HFFc6 (cell line): ENCODE data around the gene GULP1. TPM values are rescaled to one million over a fixed set of nuclear protein-coding genes. Genes with fewer than 3 reads are reported as not detected.

Source experiments
- DNase-seq: peaks from one replicate; pipeline ENCODE4 v3.0.0-alpha.2; 2018
- H3K27ac Mint-ChIP-seq: 2 replicates; pipeline ENCODE4 v1.8.0; 2020; ENCODE audit warnings: mild to moderate bottlenecking, mixed read lengths
- H3K27me3 Mint-ChIP-seq: 2 replicates; pipeline ENCODE4 v1.8.0; 2021; ENCODE audit warnings: mild to moderate bottlenecking, moderate library complexity, mixed read lengths; ENCODE audit not compliant: insufficient read depth
- H3K36me3 Mint-ChIP-seq: 2 replicates; pipeline ENCODE4 v1.8.0; 2021; ENCODE audit warnings: low read depth, mixed read lengths
- H3K4me1 Mint-ChIP-seq: 2 replicates; pipeline ENCODE4 v1.8.0; 2020; ENCODE audit warnings: low read depth, mixed read lengths
- H3K4me3 Mint-ChIP-seq: 2 replicates; pipeline ENCODE4 v1.8.0; 2020; ENCODE audit warnings: mild to moderate bottlenecking, moderate library complexity, mixed read lengths
- H3K9me3 Mint-ChIP-seq: 2 replicates; pipeline ENCODE4 v1.8.0; 2020; ENCODE audit warnings: mild to moderate bottlenecking, mixed read lengths
- microRNA-seq: library from miRNA; unstranded; fragments of <30 nt; microRNA quantifications from one replicate; pipeline ENCODE4, GENCODE V29; 2019
- total RNA-seq, 6 experiments: library from RNA; stranded (reverse); fragmentation: NEBNext Ultra II Directional; extraction: Animal tissue kit (Norgen Biotek cat#: 25700); gene quantifications; 2 replicates in 1 of 6; 3 replicates in 5 of 6; pipeline ENCODE4 v1.2.3, GENCODE V29; 2021
- TF ChIP-seq, protein P1 (sequence below): fragments of 200-600 bp; sonication (generic); IDR thresholded peaks from 2 replicates; pipeline ENCODE4 v1.5.0; 2021; ENCODE audit warnings: antibody characterized with exemption, mild to moderate bottlenecking

Gene GULP1
- total RNA-seq, 6 experiments from 2014 or later = 33.3 to 76.1 (median 63.9) TPM

GRCh38 chr2:188628989-188629752 lies 337.5 kb downstream of the GULP1 start:
- Mint-ChIP-seq H3K4me3 (peak overlapping the region; percentile 61), H3K27ac (peak overlapping the region; percentile 85), H3K27me3 (no peaks in the 10 kb centered on the region; the same call in 1 of the 2 replicates), H3K36me3 (no peaks in the 10 kb centered on the region), H3K4me1 (peaks cover 41% of the 10 kb centered on the region), H3K9me3 (no peaks in the 10 kb centered on the region)
- TF ChIP-seq, protein P1, sequence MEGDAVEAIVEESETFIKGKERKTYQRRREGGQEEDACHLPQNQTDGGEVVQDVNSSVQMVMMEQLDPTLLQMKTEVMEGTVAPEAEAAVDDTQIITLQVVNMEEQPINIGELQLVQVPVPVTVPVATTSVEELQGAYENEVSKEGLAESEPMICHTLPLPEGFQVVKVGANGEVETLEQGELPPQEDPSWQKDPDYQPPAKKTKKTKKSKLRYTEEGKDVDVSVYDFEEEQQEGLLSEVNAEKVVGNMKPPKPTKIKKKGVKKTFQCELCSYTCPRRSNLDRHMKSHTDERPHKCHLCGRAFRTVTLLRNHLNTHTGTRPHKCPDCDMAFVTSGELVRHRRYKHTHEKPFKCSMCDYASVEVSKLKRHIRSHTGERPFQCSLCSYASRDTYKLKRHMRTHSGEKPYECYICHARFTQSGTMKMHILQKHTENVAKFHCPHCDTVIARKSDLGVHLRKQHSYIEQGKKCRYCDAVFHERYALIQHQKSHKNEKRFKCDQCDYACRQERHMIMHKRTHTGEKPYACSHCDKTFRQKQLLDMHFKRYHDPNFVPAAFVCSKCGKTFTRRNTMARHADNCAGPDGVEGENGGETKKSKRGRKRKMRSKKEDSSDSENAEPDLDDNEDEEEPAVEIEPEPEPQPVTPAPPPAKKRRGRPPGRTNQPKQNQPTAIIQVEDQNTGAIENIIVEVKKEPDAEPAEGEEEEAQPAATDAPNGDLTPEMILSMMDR = no peak
- peak; percentile 80 for DNase-seq

DNA sequence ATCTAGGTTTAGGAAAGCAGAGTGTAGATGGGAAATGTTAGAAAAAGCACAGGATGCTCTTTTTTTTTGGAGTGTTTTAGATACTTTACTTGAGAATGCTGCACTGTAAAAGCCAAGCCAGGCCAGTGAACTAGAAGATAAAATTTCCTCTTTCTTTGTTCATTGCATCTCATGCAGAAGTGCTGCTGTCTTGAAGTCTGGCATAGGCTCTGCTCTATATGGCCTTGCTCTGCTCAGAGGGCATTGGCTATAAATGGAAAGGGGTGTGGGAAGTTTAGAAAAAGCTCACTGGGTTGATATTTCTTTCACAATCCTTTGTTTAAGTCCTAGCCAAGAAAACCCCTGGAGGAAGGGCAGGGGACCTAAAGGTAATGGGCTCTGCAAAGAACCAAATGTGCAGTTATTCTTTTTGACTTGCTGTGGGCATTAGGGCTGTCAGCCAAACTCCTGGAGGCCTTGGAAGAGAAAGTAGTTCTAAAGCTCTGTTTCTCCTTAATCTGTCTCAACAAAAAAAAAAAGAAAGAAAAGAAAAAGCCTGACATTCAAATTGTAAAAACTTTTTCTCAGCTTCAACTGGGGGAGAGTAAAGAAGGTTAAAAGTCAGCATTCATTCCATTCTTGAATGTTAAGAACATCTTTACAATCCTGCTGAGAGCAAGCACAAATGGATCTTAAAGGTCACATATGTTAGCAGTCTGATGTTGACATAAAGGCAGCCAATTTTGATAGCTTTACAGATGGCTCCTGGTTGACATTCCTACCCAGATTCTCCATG lies 338.3 kb downstream of the GULP1 start:
- peak overlapping the region; percentile 85 for H3K27ac Mint-ChIP-seq
- peak overlapping the region; percentile 61 for H3K4me3 Mint-ChIP-seq
- H3K9me3 Mint-ChIP-seq = no peaks in the 10 kb centered on the region
- no peak for DNase-seq
- TF ChIP-seq, protein P1 = no peak
- H3K27me3 Mint-ChIP-seq = no peaks in the 10 kb centered on the region; the same call in 1 of the 2 replicates
- peaks cover 34% of the 10 kb centered on the region for H3K4me1 Mint-ChIP-seq
- H3K36me3 Mint-ChIP-seq = no peaks in the 10 kb centered on the region

GRCh38 chr2:188631037-188631809 lies 339.5 kb downstream of the GULP1 start:
- Mint-ChIP-seq H3K27me3 (no peaks in the 10 kb centered on the region; the same call in 1 of the 2 replicates), H3K4me3 (no peak overlapping the region), H3K4me1 (peaks cover 33% of the 10 kb centered on the region), H3K27ac (no peak overlapping the region), H3K9me3 (no peaks in the 10 kb centered on the region), H3K36me3 (no peaks in the 10 kb centered on the region)
- TF ChIP-seq, protein P1 = no peak
- no peak for DNase-seq

DNA sequence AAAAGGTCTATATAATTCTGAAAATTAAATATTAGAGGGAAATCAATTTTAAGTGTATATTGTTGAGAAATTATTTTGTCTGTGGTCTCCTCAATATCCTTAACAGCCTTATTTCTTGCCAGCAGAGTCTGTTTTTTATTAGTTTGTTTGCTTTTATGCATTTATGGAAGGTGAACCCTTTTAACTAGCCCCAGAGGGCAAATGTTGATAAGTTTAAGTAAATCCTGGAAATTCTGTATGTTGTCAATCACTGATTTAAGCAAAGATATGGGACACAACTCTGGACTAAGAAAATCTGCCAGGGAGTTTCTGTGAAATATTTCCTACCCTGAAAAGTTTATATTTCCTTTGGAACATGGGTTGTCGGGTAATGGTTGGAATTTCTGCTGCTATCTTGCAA lies 343.0 kb downstream of the GULP1 start:
- TF ChIP-seq, protein P1 = no peak
- H3K36me3 Mint-ChIP-seq = no peaks in the 10 kb centered on the region
- no peaks in the 10 kb centered on the region; the same call in 1 of the 2 replicates for H3K27me3 Mint-ChIP-seq
- no peaks in the 10 kb centered on the region for H3K9me3 Mint-ChIP-seq
- peaks cover 12% of the 10 kb centered on the region for H3K4me1 Mint-ChIP-seq
- no peak for DNase-seq
- no peak overlapping the region for H3K4me3 Mint-ChIP-seq
- no peak overlapping the region for H3K27ac Mint-ChIP-seq

Small RNA genes lying within 50 kb of the gene (microRNA-seq; reads per million reads assigned to microRNA genes)
- gene MIR561 = 2.3 reads per million
